Mononuclear cell (primary cell): ENCODE measurements around the gene IL21R. TPM values are rescaled to one million over a fixed set of nuclear protein-coding genes. Genes with fewer than 3 reads are reported as not detected.

Source experiments
- H3K27me3 ChIP-seq: 2 replicates; pipeline ENCODE4 v1.6.0; 2011; ENCODE audit warnings: low read length, control low read depth; ENCODE audit not compliant: insufficient read depth
- H3K4me1 ChIP-seq: 2 replicates; pipeline ENCODE4 v1.5.1; 2011; ENCODE audit warnings: mild to moderate bottlenecking, low read length, control low read depth; ENCODE audit not compliant: insufficient read depth
- H3K4me3 ChIP-seq: 2 replicates; pipeline ENCODE4 v1.5.1; 2011; ENCODE audit warnings: mild to moderate bottlenecking, low read length, moderate library complexity
- H3K9me3 ChIP-seq: 2 replicates; pipeline ENCODE4 v1.5.1; 2011; ENCODE audit warnings: low read depth, mild to moderate bottlenecking, control low read depth, low read length
- total RNA-seq: library from RNA; depleted of rRNA; stranded (reverse); fragments of >200 nt; gene quantifications from one replicate; pipeline ENCODE4 v1.2.3, GENCODE V29; 2012

Gene IL21R
- total RNA-seq, 1 donor, result 21.1 TPM

DNA sequence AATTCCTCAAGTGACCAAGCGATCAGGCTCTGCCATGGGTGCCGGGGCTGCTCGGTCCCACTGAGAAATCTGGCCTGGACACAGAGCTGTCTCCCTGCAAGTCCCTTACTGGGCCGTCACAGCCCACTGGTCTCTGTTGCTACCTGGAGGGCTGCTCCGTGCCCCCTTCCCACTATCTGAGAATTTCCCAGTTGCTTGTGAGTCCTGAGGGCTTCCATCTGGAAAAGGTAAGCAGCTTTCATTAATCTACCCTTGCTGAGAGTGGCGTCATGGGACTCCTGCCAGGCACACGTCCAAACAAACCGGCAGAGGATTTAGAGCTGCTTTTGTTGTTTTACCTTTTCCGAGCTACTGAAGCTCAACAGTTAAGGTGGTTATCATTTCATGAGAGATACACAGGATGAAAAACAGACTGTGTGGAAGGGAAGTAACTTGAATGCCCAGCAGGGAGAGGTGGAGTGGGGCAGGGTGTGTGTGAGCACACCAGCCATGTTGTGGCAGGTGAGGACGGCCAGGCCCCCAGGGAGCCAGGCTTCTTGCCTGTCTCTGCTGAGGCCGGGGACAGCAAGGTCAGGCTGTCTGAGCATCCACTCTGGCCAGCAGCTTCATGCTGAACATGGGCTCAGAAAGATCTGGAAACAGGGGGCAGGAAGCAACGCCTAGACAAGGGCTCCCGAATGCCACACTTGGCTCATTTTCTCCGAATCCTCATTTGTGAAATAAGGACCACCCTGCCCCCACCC lies 97.1 kb downstream of the IL21R start:
- Histone ChIP-seq H3K4me1 (no peaks in the 10 kb centered on the region), H3K4me3 (no peak overlapping the region), H3K27me3 (no peaks in the 10 kb centered on the region), H3K9me3 (no peaks in the 10 kb centered on the region)

DNA sequence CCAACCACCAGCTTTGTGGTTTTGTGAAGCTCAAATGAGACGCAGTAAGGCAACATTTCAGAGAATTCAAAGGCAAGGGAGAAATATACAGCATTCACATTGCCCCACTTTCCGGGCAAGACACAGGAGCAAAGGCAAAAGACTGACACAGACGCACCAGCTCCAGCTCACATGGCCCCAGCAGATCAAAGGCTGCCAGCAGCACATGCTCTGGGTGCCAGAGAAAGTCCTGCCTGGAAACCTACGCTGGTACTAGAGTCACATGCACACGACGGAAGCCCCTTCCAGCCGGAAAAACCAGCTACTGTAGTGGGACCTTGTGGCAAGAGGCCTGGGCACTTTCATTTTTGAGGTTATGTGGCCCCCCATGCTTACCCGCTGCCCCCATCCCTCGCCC lies 97.7 kb downstream of the IL21R start:
- H3K9me3 ChIP-seq, result no peaks in the 10 kb centered on the region
- H3K27me3 ChIP-seq, result no peaks in the 10 kb centered on the region
- no peak overlapping the region for H3K4me3 ChIP-seq
- H3K4me1 ChIP-seq, result no peaks in the 10 kb centered on the region

DNA sequence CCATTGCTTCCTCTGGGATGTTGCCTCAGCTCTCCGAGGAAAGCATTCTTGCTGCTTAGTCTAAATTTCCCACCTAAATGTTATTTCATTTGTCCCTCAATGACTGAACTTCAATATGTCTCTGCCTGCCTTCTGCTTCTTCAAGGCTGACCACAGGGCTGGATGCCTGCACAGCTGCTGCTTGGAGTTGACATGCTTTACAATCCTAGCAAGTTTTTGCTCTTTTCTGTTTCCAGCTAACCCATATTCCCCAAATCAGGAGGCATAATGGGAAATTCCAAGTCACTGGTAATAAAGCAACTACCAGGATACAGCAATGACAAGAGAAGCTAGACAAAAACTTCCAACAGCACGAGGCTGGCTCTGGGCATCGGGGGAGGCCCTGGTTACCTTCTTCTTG lies 98.8 kb downstream of the IL21R start:
- no peak overlapping the region for H3K4me3 ChIP-seq
- no peaks in the 10 kb centered on the region for H3K4me1 ChIP-seq
- H3K27me3 ChIP-seq, result no peaks in the 10 kb centered on the region
- no peaks in the 10 kb centered on the region for H3K9me3 ChIP-seq

Other genes with a start within 250 kb of the IL21R start
- 6.0 TPM for gene KDM8, start 198.6 kb upstream of the IL21R start, total RNA-seq
- gene NSMCE1, start 133.4 kb upstream of the IL21R start, total RNA-seq, result 29.5 TPM
- 103 TPM for gene IL4R, start 88.2 kb upstream of the IL21R start, total RNA-seq
- 38.5 TPM for gene GTF3C1, start 147.7 kb downstream of the IL21R start, total RNA-seq
- 15.7 TPM for gene KATNIP, start 148.0 kb downstream of the IL21R start, total RNA-seq